ENCODE measurements around the gene TXNDC5. TPM values are rescaled to one million over a fixed set of nuclear protein-coding genes. Genes with fewer than 3 reads are reported as not detected.

Gene TXNDC5
- total and polyA plus RNA-seq, 10 donors = 25.9 to 645 (median 194) TPM

DNA sequence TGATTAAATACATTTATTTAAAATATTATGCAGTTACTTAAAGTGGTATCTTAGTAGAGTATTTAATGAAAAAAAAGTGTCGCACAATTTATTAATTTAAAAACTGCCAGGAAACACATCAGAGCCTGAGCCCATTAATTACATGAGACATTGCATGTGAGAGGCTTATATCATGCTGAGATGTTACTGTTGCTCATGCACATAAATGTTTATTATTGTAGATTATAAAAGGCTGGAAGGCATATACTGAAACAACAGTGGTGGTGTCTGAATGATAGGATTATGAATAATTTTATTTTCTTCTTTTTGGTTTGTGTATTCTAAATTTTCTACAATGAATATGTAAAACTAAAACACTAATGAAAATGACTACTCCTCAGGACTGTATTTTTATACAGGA lies 45.7 kb upstream of the TXNDC5 start:
- Histone ChIP-seq H3K27me3 (replicated peaks in 1 of 7) (no peaks in the 10 kb centered on the region), H3K9me3 (no peaks in the 10 kb centered on the region), H3K4me3 (no peak overlapping the region), H3K27ac (no peak overlapping the region), H3K36me3 (no peaks in the 10 kb centered on the region), H3K4me1 (peaks cover 0 to 5% (median 0%) of the 10 kb centered on the region in 6 donors)
- WGBS, 5 donors = 96 to 100% (median 98%) methylated on average over 1 of the region's 1 CpG
- intact Hi-C loops (cut with DNase I; ENCODE audit: low total_unique reads) = no loop called here
- no peak for DNase-seq
- no peak for TF ChIP-seq POLR2AphosphoS5 (IDR thresholded peaks at IDR 0.05)
- no peak for TF ChIP-seq POLR2A (IDR thresholded peaks at IDR 0.05)
- TF ChIP-seq, protein P1, sequence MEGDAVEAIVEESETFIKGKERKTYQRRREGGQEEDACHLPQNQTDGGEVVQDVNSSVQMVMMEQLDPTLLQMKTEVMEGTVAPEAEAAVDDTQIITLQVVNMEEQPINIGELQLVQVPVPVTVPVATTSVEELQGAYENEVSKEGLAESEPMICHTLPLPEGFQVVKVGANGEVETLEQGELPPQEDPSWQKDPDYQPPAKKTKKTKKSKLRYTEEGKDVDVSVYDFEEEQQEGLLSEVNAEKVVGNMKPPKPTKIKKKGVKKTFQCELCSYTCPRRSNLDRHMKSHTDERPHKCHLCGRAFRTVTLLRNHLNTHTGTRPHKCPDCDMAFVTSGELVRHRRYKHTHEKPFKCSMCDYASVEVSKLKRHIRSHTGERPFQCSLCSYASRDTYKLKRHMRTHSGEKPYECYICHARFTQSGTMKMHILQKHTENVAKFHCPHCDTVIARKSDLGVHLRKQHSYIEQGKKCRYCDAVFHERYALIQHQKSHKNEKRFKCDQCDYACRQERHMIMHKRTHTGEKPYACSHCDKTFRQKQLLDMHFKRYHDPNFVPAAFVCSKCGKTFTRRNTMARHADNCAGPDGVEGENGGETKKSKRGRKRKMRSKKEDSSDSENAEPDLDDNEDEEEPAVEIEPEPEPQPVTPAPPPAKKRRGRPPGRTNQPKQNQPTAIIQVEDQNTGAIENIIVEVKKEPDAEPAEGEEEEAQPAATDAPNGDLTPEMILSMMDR (IDR thresholded peaks at IDR 0.05 in 8 of 11, conservative IDR thresholded peaks at IDR 0.05 in 3 of 11) = no peak

DNA sequence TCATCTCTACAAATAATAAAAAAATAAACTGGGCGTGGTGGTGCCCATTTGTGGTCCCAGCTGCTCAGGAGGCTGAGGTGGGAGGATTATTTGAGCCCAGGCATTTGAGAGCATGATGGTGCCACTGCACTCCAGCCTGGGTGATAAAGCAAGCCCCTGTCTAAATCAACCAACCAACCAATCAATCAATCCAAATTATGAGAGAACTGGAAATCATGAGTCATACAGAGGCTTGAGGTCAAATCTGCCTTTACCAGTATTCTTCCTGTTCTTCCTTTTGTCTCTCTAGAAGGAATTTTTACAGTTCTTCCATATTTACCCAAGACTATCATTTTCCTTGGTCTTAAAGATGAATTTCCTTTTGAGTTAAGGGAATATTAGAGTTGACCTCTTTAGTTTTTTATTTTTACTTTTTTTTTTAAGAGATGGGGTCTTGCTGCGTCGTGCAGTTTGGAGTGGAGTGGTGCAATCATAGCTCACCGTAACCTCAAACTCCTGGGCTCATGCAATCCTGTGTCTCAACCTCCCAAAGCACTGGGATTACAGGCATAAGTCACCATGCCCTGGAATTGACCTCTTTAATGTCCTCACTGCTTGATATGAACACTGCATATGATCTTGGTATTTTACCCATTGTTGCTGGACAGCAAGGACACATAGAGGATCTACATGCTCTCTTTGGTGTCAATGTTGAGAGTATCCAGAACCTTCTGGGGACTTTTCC lies 44.1 kb upstream of the TXNDC5 start:
- Histone ChIP-seq H3K9me3 (peaks cover 0 to under 1% (median 0%) of the 10 kb centered on the region in 8 donors), H3K4me3 (no peak overlapping the region), H3K4me1 (no peaks in the 10 kb centered on the region), H3K36me3 (no peaks in the 10 kb centered on the region), H3K27ac (no peak overlapping the region), H3K27me3 (replicated peaks in 1 of 7) (no peaks in the 10 kb centered on the region)
- 67 to 90% (median 83%) methylated on average over 4 of the region's 4 CpGs for WGBS, 5 donors
- no peak for DNase-seq
- TF ChIP-seq POLR2A (IDR thresholded peaks at IDR 0.05) = no peak
- TF ChIP-seq, protein P1 (IDR thresholded peaks at IDR 0.05 in 8 of 11, conservative IDR thresholded peaks at IDR 0.05 in 3 of 11) = no peak
- no peak for TF ChIP-seq POLR2AphosphoS5 (IDR thresholded peaks at IDR 0.05)
- intact Hi-C loops (cut with DNase I; ENCODE audit: low total_unique reads) = no loop called here

DNA sequence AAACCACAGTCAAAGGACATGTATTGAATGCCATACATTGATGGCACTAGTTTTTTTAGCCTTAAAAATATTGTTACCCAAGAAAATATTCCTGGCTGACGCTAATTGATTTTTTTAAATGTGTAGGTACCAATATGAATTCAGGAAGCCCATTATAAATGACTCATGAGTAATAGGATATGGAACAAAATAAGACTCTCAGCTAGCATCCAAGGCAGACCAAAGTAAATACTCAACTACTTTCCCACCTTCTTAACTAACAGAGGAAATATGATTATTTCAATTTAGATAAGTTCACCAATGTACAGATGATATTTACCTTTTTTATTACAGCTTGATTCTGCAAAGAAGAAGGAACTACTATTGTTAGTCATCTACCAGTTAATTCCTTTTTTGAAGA lies 43.2 kb upstream of the TXNDC5 start:
- DNase-seq = no peak
- no peaks in the 10 kb centered on the region for H3K4me1 ChIP-seq
- TF ChIP-seq, protein P1 (IDR thresholded peaks at IDR 0.05 in 8 of 11, conservative IDR thresholded peaks at IDR 0.05 in 3 of 11) = no peak
- TF ChIP-seq POLR2AphosphoS5 (IDR thresholded peaks at IDR 0.05) (no peak), POLR2A (IDR thresholded peaks at IDR 0.05) (no peak)
- no peaks in the 10 kb centered on the region for H3K36me3 ChIP-seq
- H3K27ac ChIP-seq = no peak overlapping the region
- peaks cover 0 to 8% (median 2%) of the 10 kb centered on the region in 8 donors for H3K9me3 ChIP-seq
- H3K4me3 ChIP-seq = no peak overlapping the region
- no peaks in the 10 kb centered on the region for H3K27me3 ChIP-seq (replicated peaks in 1 of 7)
- intact Hi-C loops (cut with DNase I; ENCODE audit: low total_unique reads) = no loop called here
- 77 to 84% (median 80%) methylated on average over 1 of the region's 1 CpG for WGBS, 5 donors

DNA sequence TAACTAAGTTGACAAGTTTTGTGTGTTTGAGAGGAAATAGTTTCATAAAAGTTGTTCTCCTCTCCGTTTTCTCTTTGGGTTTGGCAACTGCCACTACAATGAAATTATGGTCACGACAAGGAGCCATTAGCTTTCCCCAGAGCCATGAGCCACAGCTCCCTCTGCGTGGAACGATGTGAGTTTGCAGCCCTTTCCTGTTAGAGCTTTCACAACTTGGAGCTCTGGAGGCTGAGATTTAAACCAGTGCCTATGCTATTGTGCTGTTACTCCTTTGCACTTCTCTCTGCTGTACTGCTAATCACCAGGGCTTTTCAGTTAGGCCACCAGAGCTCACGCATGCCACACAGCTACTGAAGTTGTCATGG lies 29.3 kb upstream of the TXNDC5 start:
- intact Hi-C loops (cut with DNase I; ENCODE audit: low total_unique reads) = no loop called here
- peaks cover 0 to 3% (median 0%) of the 10 kb centered on the region in 8 donors for H3K9me3 ChIP-seq
- peak overlapping the region in 2 of 8 donors; percentile 42 to 58 for H3K27ac ChIP-seq
- no peaks in the 10 kb centered on the region for H3K36me3 ChIP-seq
- no peak for TF ChIP-seq POLR2A (IDR thresholded peaks at IDR 0.05)
- TF ChIP-seq, protein P1 (IDR thresholded peaks at IDR 0.05 in 8 of 11, conservative IDR thresholded peaks at IDR 0.05 in 3 of 11) = no peak
- H3K27me3 ChIP-seq (replicated peaks in 1 of 7) = no peaks in the 10 kb centered on the region
- 42 to 73% (median 52%) methylated on average over 5 of the region's 5 CpGs for WGBS, 5 donors
- H3K4me1 ChIP-seq = peaks cover 0 to 18% (median 10%) of the 10 kb centered on the region in 6 donors
- DNase-seq = no peak
- H3K4me3 ChIP-seq = no peak overlapping the region

All from spleen (tissue), 11 donors.